22Rv1 (cell line): Measurements from ENCODE around the gene DOCK7.

ENCODE experiments used
- ZFX ChIP-seq: fragments of 450-650 bp; IDR thresholded peaks from 2 replicates; pipeline ENCODE4 v1.6.1; 2017; ENCODE audit warnings: antibody characterized with exemption, borderline replicate concordance
- TF ChIP-seq, protein P1 (sequence below): fragments of 450-650 bp; IDR thresholded peaks from 2 replicates; pipeline ENCODE4 v1.5.1; 2017; ENCODE audit warnings: mild to moderate bottlenecking

DNA sequence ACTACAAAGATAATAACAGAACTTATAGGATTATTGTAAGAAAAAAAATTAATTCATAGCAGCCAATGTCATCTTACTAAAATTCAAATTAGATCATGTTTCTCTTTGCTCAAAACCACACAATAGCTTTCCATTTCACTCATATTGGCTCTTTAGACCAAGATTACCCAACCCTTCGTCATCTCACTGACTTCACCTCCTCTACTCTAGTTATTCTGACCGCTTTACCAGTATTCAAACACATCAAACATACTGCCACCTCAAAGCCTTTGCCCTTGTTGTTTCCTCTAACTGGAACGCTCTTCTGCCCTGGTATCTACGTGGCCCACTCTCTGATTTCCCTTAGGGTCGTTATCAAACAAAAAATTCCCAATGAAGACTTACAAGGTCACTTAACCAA, 89.1 kb downstream of the DOCK7 start:
- TF ChIP-seq, protein P1, sequence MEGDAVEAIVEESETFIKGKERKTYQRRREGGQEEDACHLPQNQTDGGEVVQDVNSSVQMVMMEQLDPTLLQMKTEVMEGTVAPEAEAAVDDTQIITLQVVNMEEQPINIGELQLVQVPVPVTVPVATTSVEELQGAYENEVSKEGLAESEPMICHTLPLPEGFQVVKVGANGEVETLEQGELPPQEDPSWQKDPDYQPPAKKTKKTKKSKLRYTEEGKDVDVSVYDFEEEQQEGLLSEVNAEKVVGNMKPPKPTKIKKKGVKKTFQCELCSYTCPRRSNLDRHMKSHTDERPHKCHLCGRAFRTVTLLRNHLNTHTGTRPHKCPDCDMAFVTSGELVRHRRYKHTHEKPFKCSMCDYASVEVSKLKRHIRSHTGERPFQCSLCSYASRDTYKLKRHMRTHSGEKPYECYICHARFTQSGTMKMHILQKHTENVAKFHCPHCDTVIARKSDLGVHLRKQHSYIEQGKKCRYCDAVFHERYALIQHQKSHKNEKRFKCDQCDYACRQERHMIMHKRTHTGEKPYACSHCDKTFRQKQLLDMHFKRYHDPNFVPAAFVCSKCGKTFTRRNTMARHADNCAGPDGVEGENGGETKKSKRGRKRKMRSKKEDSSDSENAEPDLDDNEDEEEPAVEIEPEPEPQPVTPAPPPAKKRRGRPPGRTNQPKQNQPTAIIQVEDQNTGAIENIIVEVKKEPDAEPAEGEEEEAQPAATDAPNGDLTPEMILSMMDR = no peak
- no peak for TF ChIP-seq ZFX
